H4 (cell line): ENCODE results near the gene CCBE1. TPM values are rescaled to one million over a fixed set of nuclear protein-coding genes. Genes with fewer than 3 reads are reported as not detected.

Experiments used
- DNase-seq: peaks from one replicate; pipeline ENCODE4 v3.0.0-alpha.2; 2015; ENCODE audit warnings: low spot score
- total RNA-seq: library from RNA; depleted of rRNA; stranded (reverse); fragments of >200 nt; shearing (Covaris generic); gene quantifications from 2 replicates; pipeline ENCODE4 v1.2.3, GENCODE V29; 2014

CCBE1 gene
- total RNA-seq, 1 experiment from 2014 or later, result not detected

DNA sequence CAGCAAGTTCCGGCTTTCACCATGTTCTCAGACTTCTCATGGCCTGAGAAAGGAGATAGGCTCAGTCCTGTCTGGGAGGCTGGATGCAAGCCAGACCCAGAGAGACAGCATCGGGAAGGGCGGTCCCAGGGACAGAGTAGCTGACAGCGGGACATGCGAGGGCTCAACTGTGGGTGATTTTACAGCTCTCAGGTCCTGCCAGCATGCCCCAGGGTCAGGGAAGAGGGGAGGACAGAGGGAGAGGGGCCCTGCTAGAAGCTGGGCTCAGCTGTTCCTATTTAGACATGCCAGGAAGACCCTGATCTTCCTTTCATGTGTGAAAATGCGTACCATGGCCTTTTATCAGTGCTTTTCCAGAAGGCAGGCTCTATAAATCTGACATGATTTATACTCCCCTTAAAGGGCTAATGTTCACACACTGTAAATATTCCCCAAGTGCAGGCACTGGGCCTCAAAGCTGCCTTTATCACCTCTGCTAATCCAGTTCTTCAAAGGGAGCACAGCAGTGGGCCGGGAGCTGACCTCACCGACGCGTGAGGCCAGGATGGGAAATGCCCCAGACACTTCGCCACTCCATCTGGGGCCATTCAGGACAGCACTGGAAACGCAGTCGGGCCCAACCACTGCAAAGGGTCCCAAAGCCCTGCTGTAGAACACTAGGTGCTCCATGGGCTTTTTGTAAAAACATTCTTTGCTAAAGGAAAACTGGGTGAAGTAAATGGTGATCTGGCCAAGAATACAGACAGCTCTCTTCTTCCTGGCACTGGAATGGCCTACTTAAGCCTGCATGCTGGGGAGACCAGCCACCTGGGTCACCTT lies 242.1 kb downstream of the CCBE1 start:
- DNase-seq, result no peak

DNA sequence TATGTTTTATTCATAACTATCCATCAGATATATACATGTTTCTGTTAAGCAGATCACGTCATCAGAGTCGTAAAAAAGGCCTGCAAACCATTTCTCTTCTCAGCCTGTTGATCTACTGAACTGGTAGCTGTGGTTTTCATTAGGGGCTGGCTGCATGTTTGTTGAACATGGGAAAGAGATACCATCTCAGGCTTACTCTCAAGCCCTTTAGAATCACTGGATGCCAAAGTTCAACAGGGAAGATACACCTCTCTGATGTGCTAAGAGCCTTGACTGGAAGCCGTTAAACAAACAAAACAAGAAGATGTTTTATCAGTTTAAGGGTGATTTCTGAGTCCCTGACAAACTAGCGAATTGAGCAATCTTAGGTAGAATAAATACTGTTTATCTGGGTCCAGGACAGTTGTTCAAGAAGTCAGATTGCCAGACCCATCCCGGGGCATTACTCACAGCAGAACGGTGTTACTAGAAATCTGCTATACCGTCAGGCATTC lies 243.7 kb downstream of the CCBE1 start:
- DNase-seq, result no peak

DNA sequence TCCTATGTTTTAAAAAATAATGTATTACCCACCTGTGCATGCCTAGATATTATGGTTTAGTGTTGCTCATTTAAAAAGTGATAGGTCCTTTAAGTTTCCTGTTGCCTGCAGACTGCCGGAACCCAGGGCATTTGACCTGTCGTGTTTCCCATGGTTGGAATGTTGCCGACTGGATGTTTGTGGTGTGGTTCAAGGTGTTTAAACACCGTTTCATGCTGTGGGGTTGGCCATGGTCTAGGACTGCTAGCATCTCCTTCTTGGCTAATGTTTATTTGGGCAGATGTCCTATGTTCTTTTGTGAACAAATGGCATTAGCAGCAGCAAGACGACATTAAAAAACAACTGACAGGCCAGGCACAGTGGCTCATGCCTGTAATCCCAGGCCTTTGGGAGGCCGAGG lies 245.3 kb downstream of the CCBE1 start:
- no peak for DNase-seq

- DNase-seq, result no peak
These were observed 246.2 kb downstream of the CCBE1 start for GRCh38 chr18:59451073-59451472.

DNA sequence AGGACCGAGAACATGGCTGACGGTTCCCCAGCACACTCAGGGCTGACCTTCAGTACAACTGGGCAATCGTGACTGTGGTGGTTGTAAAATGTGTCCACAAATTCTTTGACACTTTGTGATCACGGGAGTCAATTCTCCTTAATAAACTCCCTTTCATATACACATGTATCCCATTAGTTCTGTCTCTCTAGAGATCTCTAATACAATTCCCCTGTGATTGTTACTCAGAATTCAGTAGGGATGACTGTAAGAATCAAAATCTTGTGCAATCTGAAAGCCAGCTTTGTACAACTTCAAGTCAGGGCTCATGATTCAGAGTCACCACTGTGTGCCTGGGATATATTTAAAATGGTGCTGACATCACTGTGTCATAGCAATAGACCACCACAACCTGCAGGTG lies 248.7 kb downstream of the CCBE1 start:
- DNase-seq, result no peak

DNA sequence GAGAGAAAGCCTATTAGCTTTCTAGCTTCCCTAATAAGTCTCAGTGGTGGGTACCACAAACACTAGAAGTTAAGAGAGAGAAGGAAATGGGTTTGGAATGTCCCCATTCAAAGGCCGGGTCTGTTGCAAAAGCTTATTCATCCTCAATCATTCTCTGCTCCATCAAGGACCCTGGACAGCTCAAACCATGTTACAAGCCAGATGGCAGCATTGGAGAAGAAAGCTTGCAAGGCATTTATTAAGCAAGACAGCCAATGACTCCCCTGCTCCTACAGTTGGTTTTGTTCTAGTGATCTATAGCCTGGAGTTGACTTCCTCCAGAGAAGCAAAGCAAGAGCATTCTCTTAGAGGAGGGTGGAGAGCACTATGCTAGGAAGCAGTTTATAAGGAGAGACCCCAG lies 251.2 kb downstream of the CCBE1 start:
- no peak for DNase-seq

DNA sequence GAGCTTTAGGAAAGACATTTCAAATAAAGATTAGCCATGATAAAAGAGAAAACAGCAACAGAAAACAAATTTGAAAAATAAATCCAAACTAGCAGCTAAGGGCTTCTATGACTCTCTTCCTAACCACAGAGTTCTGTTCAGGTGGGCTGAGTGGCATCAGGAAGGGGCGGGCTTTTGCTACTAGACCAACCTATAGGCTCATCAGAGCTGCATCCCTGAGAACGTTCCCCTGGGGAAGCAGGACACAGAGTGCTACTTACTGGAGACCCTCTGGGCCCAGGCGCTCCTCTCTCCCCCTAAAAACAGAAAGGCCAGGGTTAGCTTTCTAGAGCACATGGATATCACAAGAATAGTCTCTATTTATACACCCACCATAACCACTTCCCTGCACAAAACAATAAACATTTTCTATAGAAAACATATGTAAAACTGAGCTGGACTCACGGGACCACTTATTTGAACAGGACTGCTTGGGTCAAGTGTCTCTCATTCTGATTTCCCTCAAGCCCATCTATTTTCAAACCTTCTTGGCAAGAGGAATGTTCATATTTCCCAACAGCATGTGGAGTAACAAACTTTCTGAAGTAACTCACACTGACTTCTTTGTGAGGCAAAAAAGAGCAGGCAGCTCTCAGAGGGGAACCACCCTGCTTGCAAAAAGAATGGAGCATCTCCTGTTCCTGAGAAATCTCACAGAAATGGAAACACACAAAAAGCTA lies 259.2 kb downstream of the CCBE1 start:
- no peak for DNase-seq

- no peak for DNase-seq
These were observed 264.2 kb downstream of the CCBE1 start for GRCh38 chr18:59432803-59433597.

DNA sequence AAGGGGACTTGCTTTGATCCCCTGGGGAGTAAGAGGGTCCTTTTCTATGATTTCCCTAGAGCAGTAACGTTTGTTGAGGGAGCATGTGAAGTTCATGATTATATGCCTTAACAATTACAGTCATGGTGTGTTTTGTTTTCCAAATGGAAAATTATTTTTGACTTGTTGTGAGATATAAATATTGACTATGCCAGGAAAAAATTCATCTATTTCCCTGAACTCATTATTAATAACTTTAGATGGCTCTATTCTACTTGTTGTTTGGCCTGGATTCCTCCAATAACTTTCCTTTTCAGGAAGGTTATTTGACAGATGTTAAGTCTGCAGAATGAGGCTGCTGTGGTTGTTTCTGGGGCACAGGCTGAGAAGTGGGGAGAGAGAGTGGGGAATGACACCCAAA lies 266.1 kb downstream of the CCBE1 start:
- no peak for DNase-seq

DNA sequence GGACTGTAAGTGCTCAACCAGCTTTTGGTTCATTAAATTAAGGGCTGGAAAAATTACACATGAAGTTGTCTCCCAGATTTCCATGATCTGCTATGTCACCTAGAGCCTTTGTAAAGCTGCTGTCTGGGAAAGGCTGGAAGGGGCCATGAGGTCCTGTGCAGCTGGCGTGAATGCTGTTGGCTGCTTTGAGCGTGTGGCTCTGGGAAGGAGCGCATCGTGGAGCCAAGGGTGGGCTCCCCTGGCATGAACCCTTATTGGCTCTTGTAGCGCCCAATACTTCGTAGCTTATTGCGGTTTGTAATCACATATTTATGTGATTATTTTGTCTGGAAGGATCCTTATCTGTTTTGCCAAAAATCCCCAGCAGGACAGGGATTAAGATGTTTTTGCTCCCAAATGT lies 267.6 kb downstream of the CCBE1 start:
- no peak for DNase-seq

DNA sequence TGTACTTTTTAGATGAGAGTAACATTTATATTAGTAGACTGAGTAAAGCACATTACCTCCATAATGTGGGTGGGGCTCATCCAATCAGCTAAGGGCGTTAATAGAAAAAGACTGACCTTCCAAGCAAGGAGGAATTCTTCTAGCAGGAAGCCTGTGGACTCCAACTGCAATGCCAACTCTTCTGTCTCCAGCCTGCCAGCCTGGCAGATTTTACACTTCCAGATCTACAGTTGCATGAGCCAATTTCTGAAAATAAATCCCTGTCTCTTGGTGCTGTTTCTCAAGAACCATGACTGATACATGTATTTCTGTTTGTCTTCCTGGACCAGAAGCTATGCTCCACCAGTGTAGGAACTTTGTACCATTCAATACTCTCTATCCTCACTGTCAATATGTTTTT lies 269.2 kb downstream of the CCBE1 start:
- no peak for DNase-seq

GRCh38 chr18:59426855-59427254 lies 270.4 kb downstream of the CCBE1 start:
- no peak for DNase-seq

GRCh38 chr18:59423259-59423658 lies 274.0 kb downstream of the CCBE1 start:
- DNase-seq, result no peak

- DNase-seq, result no peak
These were observed 277.0 kb downstream of the CCBE1 start for GRCh38 chr18:59420244-59420643.

DNA sequence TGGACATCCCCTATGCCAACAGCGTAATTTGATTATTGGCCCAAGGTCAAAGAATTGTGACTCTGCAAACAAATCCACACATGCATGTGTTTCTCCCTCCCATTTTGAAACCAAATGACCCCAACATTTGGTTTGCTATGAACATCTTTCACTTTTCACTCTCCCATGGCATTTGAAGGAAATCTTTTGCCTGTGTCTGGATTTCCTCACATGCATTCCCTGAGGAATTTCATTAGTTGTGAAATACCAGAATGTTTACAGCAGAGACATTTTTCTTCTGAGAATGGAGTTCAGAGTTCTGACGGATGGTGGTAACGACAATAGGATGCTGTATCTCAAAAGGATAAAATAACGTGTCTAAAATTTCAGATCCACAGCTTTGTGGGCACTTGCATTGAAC lies 277.8 kb downstream of the CCBE1 start:
- DNase-seq, result peak; percentile 33

GRCh38 chr18:59416818-59417217 lies 280.4 kb downstream of the CCBE1 start:
- peak; percentile 11 for DNase-seq

DNA sequence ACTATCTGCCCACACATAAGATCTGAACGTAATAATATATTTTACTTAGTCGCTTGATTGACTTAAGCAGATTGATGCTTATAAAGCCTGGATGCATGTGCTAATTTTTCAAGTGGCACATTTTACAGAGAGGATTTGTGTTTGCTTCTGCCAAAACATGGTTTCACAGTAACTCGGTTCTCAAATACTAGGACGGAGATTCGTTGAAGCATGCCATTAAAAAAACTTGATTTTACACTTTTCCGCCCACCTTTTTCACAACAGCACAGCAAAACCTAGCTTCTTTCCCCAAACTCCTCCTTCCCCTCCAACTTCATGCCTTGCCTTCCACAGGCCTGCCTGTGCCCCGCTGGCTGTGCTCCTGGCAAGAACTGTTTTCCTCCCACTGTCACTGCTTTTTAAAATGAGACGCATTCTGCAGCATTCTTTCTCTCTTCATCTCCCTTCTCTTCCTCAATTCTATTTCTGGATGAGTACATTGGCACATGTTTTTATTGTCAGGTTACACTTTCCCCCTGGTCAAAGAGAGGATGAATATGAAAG lies 283.0 kb downstream of the CCBE1 start:
- DNase-seq, result no peak

DNA sequence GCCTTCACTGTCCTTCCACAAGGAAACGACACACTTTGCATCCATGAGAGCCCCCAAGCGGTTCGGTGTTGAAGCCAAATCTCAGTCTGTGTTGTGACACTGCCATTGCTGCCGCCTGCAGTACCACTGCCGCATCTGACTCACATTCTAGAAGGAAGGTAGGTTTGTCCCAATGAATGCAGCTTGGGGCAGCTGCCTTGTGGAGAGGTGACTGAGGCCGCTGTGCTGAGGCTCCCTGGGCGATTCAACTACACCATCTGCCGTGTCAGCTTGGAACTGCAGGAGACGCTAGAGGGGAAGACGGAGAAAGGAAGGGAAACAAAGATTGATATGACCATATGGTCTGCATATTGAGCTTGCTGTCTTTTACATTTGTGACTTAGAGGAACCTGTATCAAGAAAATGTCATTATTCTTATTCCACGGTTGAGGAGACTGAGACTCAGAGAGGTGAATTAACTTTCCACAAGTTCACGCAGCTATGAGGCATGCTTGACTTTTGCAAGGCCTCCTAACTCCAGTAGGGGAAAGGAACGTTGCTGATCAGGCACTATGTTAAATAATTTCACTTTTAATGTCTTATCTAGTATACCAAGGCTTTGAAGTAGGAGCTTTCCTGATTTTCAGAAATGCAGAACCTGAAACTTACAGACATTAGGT lies 294.7 kb downstream of the CCBE1 start:
- peak; percentile 95 for DNase-seq

- DNase-seq, result no peak
These were observed 296.8 kb downstream of the CCBE1 start for GRCh38 chr18:59400407-59400806.

DNA sequence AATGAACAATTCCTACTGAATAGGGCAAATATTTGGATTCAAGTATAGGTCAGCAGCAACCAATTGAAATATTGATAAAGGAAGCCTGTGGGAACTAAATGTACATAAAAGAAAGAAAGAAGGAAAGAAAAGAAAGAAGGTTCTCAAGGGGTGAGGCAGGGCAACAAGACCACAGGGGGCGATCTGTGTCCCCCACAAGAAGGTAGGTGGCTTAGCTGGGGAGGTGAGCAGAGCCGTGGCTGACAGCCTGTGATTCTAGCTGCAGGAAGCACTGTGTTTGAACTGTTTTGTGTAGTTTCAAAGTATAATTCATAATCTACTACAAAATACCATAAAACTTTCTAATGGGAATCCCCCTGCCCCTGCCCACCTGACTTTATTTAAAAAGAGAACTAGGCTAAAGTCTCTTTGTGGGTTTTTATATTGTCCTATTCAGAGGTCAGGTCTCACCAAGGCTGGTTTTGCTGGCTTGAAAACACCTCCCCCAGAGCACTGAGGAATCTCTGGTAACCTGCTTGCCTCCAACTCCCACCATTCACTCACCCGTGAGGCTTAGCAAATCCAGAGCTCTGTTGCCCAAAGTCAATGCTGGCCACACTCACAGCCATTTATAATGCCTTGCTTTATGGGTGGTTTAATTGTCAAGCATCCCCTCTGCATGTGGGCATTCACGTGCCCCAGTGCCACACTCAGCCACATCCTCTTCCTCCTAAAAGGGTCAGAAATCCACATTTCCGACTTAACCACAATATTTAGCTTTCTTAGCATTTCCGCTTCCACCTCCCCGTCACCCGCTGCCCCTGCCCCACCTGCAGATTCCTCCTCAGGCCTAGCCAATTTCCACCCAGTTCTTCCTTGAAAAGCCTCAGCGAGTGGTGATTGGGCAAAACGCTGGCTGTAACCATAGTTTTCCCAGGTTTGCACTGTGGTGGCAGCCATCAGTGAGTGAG lies 301.7 kb downstream of the CCBE1 start:
- DNase-seq, result no peak
